Suppressor macrophage treated with lipopolysaccharide for 4 hours (primary cell): ENCODE results near the gene METTL5.

Experiments
- DNase-seq: peaks from one replicate; pipeline ENCODE4 v3.0.0-alpha.2; 2020

Gene METTL5

DNA sequence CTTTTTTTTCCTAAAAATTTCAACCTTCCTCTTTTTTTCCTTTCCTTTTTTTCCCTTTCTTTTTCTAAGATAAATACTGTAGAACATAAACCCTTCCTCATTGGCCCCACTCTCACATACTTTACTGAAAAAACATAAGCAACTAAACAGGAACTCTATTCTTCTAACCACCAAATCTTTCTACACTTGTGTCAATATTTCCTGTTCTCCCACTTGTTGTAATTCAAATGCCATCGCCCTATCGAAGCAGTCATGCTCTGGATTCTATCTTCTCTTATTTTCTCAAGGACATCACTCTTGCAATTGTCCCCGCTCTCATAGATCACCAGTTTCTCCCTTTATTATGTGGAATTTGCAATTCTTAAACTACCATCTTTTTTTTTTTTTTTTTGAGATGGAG is 46.3 kb downstream of the METTL5 start:
- DNase-seq, result peak; percentile 24

DNA sequence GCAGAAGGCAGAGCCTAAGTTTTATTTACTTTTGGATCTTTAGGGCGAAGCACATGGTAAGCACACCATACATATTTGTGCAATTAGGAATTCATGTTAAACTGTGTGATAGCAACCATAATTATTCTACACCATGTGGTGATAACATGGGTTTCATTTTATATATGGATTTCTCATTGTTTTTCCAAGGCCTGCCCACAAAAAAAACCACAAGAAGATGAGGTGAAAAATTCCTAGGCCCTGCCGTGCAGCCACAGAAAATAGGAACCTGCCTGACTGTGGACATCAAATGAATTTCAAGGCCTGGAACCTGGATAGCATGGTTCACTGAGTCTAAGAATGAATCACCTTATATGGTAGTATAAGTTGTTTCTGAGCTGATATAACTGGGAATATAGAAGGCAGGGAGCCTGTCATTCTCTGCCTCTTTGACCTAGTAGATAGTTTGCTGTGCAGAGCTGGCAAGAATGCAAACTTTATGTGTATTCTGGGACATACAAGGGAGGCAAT is 48.4 kb downstream of the METTL5 start:
- DNase-seq, result no peak

DNA sequence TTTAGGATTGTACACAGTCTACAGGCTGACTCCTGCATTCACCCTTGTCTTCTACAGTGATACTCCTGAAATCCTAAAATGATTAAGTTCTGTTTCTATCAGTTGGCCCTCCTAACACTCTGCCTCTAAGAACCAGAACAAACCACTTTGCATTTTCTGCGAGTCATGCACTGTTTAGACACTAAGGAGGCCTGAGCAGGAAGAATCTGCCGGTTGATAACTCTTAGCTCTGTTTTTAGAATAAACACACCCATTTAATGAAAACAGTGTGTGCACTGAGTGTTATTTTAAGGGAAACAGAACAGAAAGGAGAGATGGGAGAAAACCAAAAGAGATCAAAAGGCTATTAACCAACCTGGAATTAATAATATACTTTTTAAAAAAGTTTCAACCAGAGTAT is 48.9 kb downstream of the METTL5 start:
- no peak for DNase-seq

DNA sequence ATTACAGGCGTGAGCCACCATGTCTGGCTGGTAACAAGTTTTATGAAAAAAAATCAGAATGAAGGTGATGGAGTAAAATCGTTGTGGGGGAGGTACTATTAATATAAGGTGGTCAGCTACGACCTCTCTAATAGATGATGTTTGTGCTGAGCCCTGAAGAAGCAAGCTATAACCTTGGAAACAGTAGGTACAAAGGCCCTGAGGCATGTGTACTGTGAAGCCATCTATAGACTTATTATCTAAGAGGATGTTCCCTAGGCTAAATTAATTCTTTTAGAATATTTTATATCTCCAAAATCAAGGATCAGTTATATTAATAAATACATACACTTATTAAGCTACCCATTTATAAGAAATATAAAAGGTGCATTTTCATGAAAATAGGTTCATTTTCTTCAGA is 49.4 kb downstream of the METTL5 start:
- DNase-seq, result no peak

DNA sequence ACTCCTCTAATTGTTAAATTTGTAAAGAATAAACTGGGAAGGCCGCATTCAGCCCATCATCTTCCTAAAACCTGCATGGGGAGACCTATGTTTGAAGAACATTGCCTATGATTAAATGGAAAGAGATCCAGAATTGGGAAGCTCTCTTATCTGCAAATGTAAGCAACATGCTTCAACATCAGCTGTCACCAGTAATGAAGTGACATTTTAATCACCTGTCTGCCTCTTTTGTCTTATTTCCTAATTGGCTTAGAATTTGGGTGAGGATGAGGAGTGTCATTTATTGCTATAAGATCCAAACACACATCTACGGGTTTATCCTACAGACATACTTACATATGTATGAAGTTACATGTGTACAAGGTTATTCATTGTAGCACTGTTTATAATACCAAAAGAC is 52.1 kb downstream of the METTL5 start:
- DNase-seq, result no peak

DNA sequence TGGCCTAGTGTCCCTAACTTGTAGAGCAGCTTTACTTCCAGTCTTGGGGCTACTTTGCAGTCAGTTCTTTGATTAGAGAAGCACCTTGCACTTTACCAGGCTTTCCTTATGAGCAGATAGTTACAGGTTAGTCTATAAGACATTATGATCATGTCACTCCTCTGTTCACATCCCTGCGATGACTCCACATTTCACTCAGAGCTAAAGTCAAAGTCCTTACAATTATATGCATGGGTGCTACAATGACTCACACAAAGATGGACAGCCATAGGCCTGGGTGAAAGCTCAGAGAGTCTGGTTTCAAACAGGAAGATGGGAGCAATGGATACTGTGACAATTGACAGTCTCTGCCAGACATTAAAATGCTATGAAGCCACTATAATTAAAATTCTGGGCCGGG is 53.1 kb downstream of the METTL5 start:
- no peak for DNase-seq

DNA sequence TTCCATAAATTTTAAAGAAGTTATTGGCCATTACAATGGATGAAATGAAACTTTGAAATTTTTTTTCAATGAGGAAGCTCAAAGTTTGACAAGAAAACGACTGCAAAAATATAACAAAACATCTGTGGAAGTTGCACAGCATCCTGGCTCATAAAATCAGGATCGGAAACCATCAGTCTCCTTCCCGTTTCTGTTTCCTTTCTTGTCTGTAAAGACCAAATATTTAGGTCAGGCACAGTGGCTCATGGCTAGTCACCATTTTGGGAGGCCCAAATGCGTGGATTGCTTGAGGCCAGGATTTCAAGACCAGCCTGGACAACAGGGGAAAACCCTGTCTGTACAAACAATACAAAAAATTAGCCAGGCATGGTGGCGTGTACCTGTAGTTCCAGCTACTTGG is 53.7 kb downstream of the METTL5 start:
- peak; percentile 64 for DNase-seq

DNA sequence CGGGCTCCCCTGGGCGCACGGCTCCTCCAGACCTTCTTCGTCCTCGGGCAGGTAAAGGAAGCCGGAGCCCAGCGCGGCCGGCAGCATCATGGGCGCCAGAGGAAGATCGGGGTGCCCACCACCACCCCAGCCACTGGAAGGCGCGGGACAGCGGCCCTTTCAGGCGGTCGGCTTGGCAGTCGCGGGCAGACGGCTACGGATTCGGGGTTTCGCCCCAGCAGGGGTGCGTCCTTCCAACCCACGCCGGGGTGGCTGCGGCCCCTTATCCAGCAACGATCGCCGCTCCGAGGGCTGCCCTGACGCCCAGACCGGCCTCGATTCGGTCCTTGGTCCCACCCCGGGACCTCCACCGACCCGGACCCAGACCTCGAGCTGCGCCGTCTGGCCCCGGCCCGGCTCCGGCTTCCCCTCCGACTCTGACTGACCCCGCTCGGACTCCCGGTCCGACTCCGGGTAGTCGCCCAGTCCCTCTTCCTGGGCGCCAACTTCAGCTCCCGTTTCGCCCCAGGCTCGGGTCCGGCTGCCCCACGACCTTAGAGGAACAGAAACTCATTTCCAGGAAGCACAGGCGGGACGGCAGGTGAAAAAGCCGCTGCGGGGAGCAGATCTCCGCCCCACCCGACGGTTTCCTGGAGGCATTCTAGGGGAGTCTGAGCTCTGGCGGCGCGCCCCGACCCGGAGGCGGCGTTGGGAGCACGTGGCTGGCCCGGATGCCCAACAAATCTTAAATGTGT is 56.3 kb downstream of the METTL5 start:
- DNase-seq, result peak; percentile 10

DNA sequence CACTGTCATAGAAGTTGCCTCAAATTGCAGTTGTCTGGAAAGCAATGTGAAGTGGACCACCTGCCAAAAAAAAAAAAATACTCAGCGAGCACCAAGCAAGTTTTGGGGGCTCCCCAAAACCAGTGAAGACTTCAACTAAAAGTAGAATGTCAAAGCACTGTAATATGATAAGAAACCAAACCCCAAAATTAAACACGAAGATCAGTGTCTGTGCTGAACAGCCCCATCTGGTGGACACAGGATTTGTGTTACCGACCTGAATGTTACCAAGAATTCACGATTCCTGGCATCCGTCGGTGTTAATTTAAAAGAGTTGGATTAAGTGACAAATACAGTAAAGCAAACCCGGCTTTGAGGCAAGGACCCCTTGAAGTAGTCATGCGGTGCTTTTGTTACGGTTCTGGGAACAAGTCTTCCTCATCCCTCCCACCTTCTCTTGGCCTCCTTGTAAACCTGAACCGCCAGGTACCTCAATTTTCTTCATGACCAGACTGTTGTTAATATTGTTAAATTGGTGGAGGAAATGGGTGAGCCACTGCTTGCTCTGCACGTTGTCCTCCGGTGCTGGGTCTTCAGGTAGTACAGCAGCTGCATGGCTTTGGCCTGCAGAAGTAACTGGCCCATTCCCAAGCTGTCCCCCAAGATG is 57.3 kb downstream of the METTL5 start:
- DNase-seq, result peak; percentile 60

DNA sequence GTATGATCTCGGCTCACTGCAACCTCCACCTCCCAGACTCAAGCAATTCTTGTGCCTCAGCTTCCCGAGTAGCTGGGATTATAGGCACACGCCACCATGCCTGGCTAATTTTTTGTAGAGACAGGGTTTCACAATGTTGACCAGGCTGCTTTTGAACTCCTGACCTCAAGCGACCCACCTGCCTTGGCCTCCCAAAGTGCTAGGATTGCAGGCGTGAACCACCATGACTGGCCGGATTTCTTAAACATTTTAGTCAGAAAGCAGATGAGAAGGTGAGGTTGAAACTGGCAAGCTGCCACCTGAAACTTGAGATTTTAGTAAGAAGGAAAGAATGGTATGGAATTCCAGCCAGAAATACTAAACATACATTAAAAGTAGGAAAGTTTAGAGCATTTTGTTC is 59.2 kb downstream of the METTL5 start:
- no peak for DNase-seq

DNA sequence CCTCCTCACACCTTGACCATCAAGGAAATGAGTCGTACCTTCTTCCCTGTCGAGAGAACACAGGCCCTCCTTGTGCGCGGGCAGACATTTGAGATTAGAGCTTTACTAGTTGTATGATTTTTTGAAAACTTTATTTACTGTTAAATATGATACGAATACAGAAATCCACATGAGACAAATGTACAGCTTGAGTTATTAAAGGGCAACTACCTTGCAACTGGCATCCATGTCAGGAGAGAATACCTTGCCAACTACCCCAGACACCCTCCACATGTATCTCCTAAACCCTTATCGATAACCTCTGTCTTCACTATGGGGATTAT is 62.8 kb downstream of the METTL5 start:
- DNase-seq, result no peak
